CD8-positive, alpha-beta memory T cell (primary cell): Measurements from ENCODE around the gene DHRS7B. TPM values are rescaled to one million over a fixed set of nuclear protein-coding genes. Genes with fewer than 3 reads are reported as not detected.
A peak's percentile ranks its signal among the peaks of the same experiment; 100 is the strongest.
"Not testable (repeated sequence)": the region's sequence is repeated elsewhere in the genome, so short reads cannot be mapped to it uniquely, and the experiment has no call there.

Experiments used
- CTCF ChIA-PET: fragments of 350-600 bp; sonication (Branson Sonifier 250); formaldehyde crosslinking; loops from one replicate; lab custom pipeline; 2021; ENCODE audit warnings: antibody characterized with exemption; lab: Charles Lee
- POLR2A ChIA-PET: fragments of 350-600 bp; sonication (Branson Sonifier 250); formaldehyde crosslinking; loops from one replicate; lab custom pipeline; 2021; ENCODE audit warnings: antibody characterized with exemption; lab: Charles Lee
- DNase-seq, 5 donors: peaks; one replicate each; pipeline versions ENCODE4 v3.0.0 to v3.0.0-alpha.2; 2020 to 2022; ENCODE audit warnings: mixed read lengths in 1 of 5
- H3K27ac ChIP-seq: one replicate; pipeline ENCODE4 v1.7.0; 2013; ENCODE audit warnings: low read depth, mild to moderate bottlenecking, low read length, moderate library complexity
- H3K27me3 ChIP-seq: 2 replicates; pipeline ENCODE4 v1.7.0; 2013; ENCODE audit warnings: low read length, mild to moderate bottlenecking; ENCODE audit not compliant: insufficient read depth, poor library complexity, severe bottlenecking
- H3K36me3 ChIP-seq: 2 replicates; pipeline ENCODE4 v1.7.0; 2013; ENCODE audit warnings: mild to moderate bottlenecking, low read length, moderate library complexity; ENCODE audit not compliant: insufficient read depth
- H3K4me1 ChIP-seq: 2 replicates; pipeline ENCODE4 v1.7.0; 2013; ENCODE audit warnings: mild to moderate bottlenecking, low read length, moderate library complexity; ENCODE audit not compliant: insufficient read depth
- H3K4me3 ChIP-seq: 2 replicates; pipeline ENCODE4 v1.7.0; 2013; ENCODE audit warnings: mild to moderate bottlenecking, low read length
- H3K9me3 ChIP-seq: 2 replicates; pipeline ENCODE4 v1.7.0; 2013; ENCODE audit warnings: mild to moderate bottlenecking, low read length
- H3K27ac Mint-ChIP-seq, 8 donors: one replicate each; pipeline ENCODE4 v1.8.0; 2020 to 2021; ENCODE audit warnings: mixed read lengths in 8 of 8, mild to moderate bottlenecking in 6 of 8, inconsistent platforms in 3 of 8, moderate library complexity in 3 of 8
- H3K27me3 Mint-ChIP-seq, 2 donors: one replicate each; pipeline ENCODE4 v1.8.0; 2020 to 2021; ENCODE audit warnings: mixed read lengths in 2 of 2, mild to moderate bottlenecking in 1 of 2, moderate library complexity in 1 of 2
- H3K36me3 Mint-ChIP-seq, 3 donors: one replicate each; pipeline ENCODE4 v1.8.0; 2020 to 2021; ENCODE audit warnings: mixed read lengths in 3 of 3, inconsistent platforms in 1 of 3, mild to moderate bottlenecking in 1 of 3
- H3K4me1 Mint-ChIP-seq, 3 donors: one replicate each; pipeline ENCODE4 v1.8.0; 2020 to 2021; ENCODE audit warnings: mixed read lengths in 3 of 3, inconsistent platforms in 1 of 3, mild to moderate bottlenecking in 1 of 3
- H3K4me3 Mint-ChIP-seq, 7 donors: one replicate each; pipeline ENCODE4 v1.8.0; 2020 to 2021; ENCODE audit warnings: mixed read lengths in 7 of 7, mild to moderate bottlenecking in 6 of 7, moderate library complexity in 4 of 7, inconsistent platforms in 2 of 7
- H3K9me3 Mint-ChIP-seq, 5 donors: one replicate each; pipeline ENCODE4 v1.8.0; 2020 to 2022; ENCODE audit warnings: mixed read lengths in 5 of 5, mild to moderate bottlenecking in 3 of 5, moderate library complexity in 2 of 5, inconsistent platforms in 1 of 5
- polyA plus RNA-seq: library from polyadenylated mRNA; unstranded; fragments of 300-500 nt; fragmentation: Illumina TruSeq; gene quantifications from one replicate; pipeline ENCODE4 v1.2.3, GENCODE V29; 2021
- total RNA-seq, 2 experiments: library from RNA; stranded (reverse); gene quantifications; one replicate each; pipeline ENCODE4 v1.2.3, GENCODE V29; 2021

Gene DHRS7B
- total and polyA plus RNA-seq, 3 experiments from 2014 or later, result 9.0 to 27.5 (median 25.7) TPM

- H3K27me3 ChIP-seq, result no peaks in the 10 kb centered on the region
- H3K27ac ChIP-seq, result no peak overlapping the region
- POLR2A ChIA-PET, result interaction anchor here (0.6 kb wide), 1 partner anchor 86 kb away, joined by 3 read pairs; no protein-coding TSS in a partner anchor
- H3K4me3 ChIP-seq, result no peak overlapping the region
- Mint-ChIP-seq H3K4me3 (peak overlapping the region in 6 of 7 donors; percentile 26 to 70 (median 66)), H3K36me3 (peaks cover 0 to 10% (median 0%) of the 10 kb centered on the region in 3 donors), H3K4me1 (peaks cover 31 to 34% (median 33%) of the 10 kb centered on the region in 3 donors), H3K27me3 (no peaks in the 10 kb centered on the region), H3K9me3 (peaks cover 0 to 5% (median 0%) of the 10 kb centered on the region in 5 donors), H3K27ac (peak overlapping the region in 2 of 8 donors; percentile 27 to 66)
- CTCF ChIA-PET, result interaction anchor here (0.7 to 2.8 kb wide), 5 partner anchors 9 to 383 kb away, joined by 3 to 10 read pairs (median 3); no protein-coding TSS in a partner anchor
- DNase-seq, result no peak
- no peaks in the 10 kb centered on the region for H3K36me3 ChIP-seq
- H3K9me3 ChIP-seq, result no peaks in the 10 kb centered on the region
- peaks cover 24% of the 10 kb centered on the region for H3K4me1 ChIP-seq
These were observed 2.4 kb downstream of the DHRS7B start for GRCh38 chr17:21129023-21129681.

GRCh38 chr17:21131137-21131536 is 4.4 kb downstream of the DHRS7B start:
- no peaks in the 10 kb centered on the region for H3K27me3 Mint-ChIP-seq
- H3K4me1 Mint-ChIP-seq, result peaks cover 18 to 20% (median 18%) of the 10 kb centered on the region in 3 donors
- Histone ChIP-seq H3K4me1 (peaks cover 11% of the 10 kb centered on the region), H3K27me3 (no peaks in the 10 kb centered on the region), H3K36me3 (no peaks in the 10 kb centered on the region), H3K27ac (no peak overlapping the region), H3K9me3 (no peaks in the 10 kb centered on the region), H3K4me3 (no peak overlapping the region)
- H3K4me3 Mint-ChIP-seq, result peak overlapping the region in 1 of 7 donors; percentile 17
- H3K9me3 Mint-ChIP-seq, result peaks cover 0 to 13% (median 0%) of the 10 kb centered on the region in 5 donors
- DNase-seq, result no peak
- CTCF ChIA-PET, result interaction anchor here (1.0 kb wide), 1 partner anchor 326 kb away, joined by 4 read pairs; no protein-coding TSS in a partner anchor
- POLR2A ChIA-PET, result no interaction called here
- peak overlapping the region in 2 of 8 donors; percentile 11 to 20 for H3K27ac Mint-ChIP-seq
- H3K36me3 Mint-ChIP-seq, result peaks cover 0 to 11% (median 0%) of the 10 kb centered on the region in 3 donors

GRCh38 chr17:21132428-21132827 is 5.7 kb downstream of the DHRS7B start:
- H3K4me1 ChIP-seq, result peaks cover 7% of the 10 kb centered on the region
- Mint-ChIP-seq H3K27me3 (no peaks in the 10 kb centered on the region), H3K9me3 (peaks cover 0 to 13% (median 0%) of the 10 kb centered on the region in 5 donors), H3K4me3 (no peak overlapping the region), H3K36me3 (peaks cover 0 to 2% (median 0%) of the 10 kb centered on the region in 3 donors), H3K4me1 (peaks cover 6 to 9% (median 7%) of the 10 kb centered on the region in 3 donors), H3K27ac (no peak overlapping the region)
- H3K27ac ChIP-seq, result no peak overlapping the region
- no peaks in the 10 kb centered on the region for H3K27me3 ChIP-seq
- H3K9me3 ChIP-seq, result no peaks in the 10 kb centered on the region
- no peak for DNase-seq
- H3K4me3 ChIP-seq, result no peak overlapping the region
- CTCF ChIA-PET, result interaction anchor here (1.5 kb wide), 1 partner anchor 13 kb away, joined by 6 read pairs; no protein-coding TSS in a partner anchor
- POLR2A ChIA-PET, result no interaction called here
- H3K36me3 ChIP-seq, result no peaks in the 10 kb centered on the region

- H3K4me1 Mint-ChIP-seq, result peaks cover 0 to 2% (median 0%) of the 10 kb centered on the region in 3 donors
- POLR2A ChIA-PET, result no interaction called here
These were observed 7.8 kb downstream of the DHRS7B start for GRCh38 chr17:21134559-21134958.

GRCh38 chr17:21140911-21141310 is 14.1 kb downstream of the DHRS7B start:
- Mint-ChIP-seq H3K27ac (no peak overlapping the region), H3K9me3 (no peaks in the 10 kb centered on the region), H3K27me3 (no peaks in the 10 kb centered on the region), H3K4me1 (no peaks in the 10 kb centered on the region), H3K4me3 (no peak overlapping the region), H3K36me3 (peaks cover 1 to 10% (median 9%) of the 10 kb centered on the region in 3 donors)
- Histone ChIP-seq H3K27me3 (no peaks in the 10 kb centered on the region), H3K36me3 (peaks cover 6% of the 10 kb centered on the region), H3K4me3 (no peak overlapping the region), H3K4me1 (no peaks in the 10 kb centered on the region), H3K9me3 (no peaks in the 10 kb centered on the region), H3K27ac (no peak overlapping the region)
- CTCF ChIA-PET, result no interaction called here
- no peak for DNase-seq
- POLR2A ChIA-PET, result no interaction called here

More at GRCh38 chr17:21134559-21134958, 7.8 kb downstream of the DHRS7B start:
- CTCF ChIA-PET, result no interaction called here
- H3K9me3 Mint-ChIP-seq, result peaks cover 0 to 13% (median 0%) of the 10 kb centered on the region in 5 donors
- Histone ChIP-seq H3K4me1 (no peaks in the 10 kb centered on the region), H3K27ac (no peak overlapping the region), H3K9me3 (no peaks in the 10 kb centered on the region), H3K36me3 (no peaks in the 10 kb centered on the region), H3K27me3 (no peaks in the 10 kb centered on the region), H3K4me3 (no peak overlapping the region)
- H3K36me3 Mint-ChIP-seq, result peaks cover 0 to 2% (median 0%) of the 10 kb centered on the region in 3 donors
- H3K27ac Mint-ChIP-seq, result no peak overlapping the region
- DNase-seq, result no peak
- H3K4me3 Mint-ChIP-seq, result no peak overlapping the region
- H3K27me3 Mint-ChIP-seq, result no peaks in the 10 kb centered on the region

- no peak for DNase-seq
- Histone ChIP-seq H3K27me3 (no peaks in the 10 kb centered on the region), H3K4me1 (no peaks in the 10 kb centered on the region), H3K36me3 (peaks cover 6% of the 10 kb centered on the region), H3K4me3 (no peak overlapping the region), H3K9me3 (no peaks in the 10 kb centered on the region), H3K27ac (no peak overlapping the region)
- Mint-ChIP-seq H3K27ac (no peak overlapping the region), H3K4me3 (no peak overlapping the region), H3K27me3 (no peaks in the 10 kb centered on the region), H3K36me3 (peaks cover 3 to 10% (median 9%) of the 10 kb centered on the region in 3 donors), H3K9me3 (no peaks in the 10 kb centered on the region), H3K4me1 (no peaks in the 10 kb centered on the region)
- CTCF ChIA-PET, result no interaction called here
- POLR2A ChIA-PET, result no interaction called here
These were observed 14.6 kb downstream of the DHRS7B start for GRCh38 chr17:21141331-21141730.

- H3K27me3 ChIP-seq, DNase-seq, H3K4me3 ChIP-seq, H3K4me1 Mint-ChIP-seq, H3K27me3 Mint-ChIP-seq, H3K27ac ChIP-seq, H3K36me3 ChIP-seq, POLR2A ChIA-PET, H3K4me3 Mint-ChIP-seq, H3K4me1 ChIP-seq, H3K9me3 ChIP-seq, CTCF ChIA-PET, H3K9me3 Mint-ChIP-seq: not testable (repeated sequence)
- H3K36me3 Mint-ChIP-seq, result peaks cover 10 to 16% (median 13%) of the 10 kb centered on the region in 3 donors
- H3K27ac Mint-ChIP-seq, result peak overlapping the region in 1 of 8 donors; percentile 64
These were observed 15.3 kb downstream of the DHRS7B start for GRCh38 chr17:21142065-21142464.

GRCh38 chr17:21143695-21144094 is 16.9 kb downstream of the DHRS7B start:
- ChIA-PET POLR2A (no interaction called here), CTCF (no interaction called here)
- Histone ChIP-seq H3K36me3 (peaks cover 6% of the 10 kb centered on the region), H3K4me3 (no peak overlapping the region), H3K4me1 (no peaks in the 10 kb centered on the region), H3K27ac (no peak overlapping the region), H3K27me3 (no peaks in the 10 kb centered on the region), H3K9me3 (no peaks in the 10 kb centered on the region)
- Mint-ChIP-seq H3K27ac (no peak overlapping the region), H3K4me3 (no peak overlapping the region), H3K4me1 (no peaks in the 10 kb centered on the region), H3K9me3 (peaks cover under 1 to 6% (median 3%) of the 10 kb centered on the region in 5 donors), H3K36me3 (peaks cover 15 to 23% (median 16%) of the 10 kb centered on the region in 3 donors), H3K27me3 (no peaks in the 10 kb centered on the region)
- no peak for DNase-seq
